SK-N-SH treated with all-trans-retinoic acid at 6 μM for 48 hours (cell line): ENCODE results near the gene TSPO.
"Not testable (repeated sequence)": the region's sequence is repeated elsewhere in the genome, so short reads cannot be mapped to it uniquely, and the experiment has no call there.

Experiments
- ATAC-seq: fragments of 200-7000 bp; cut with Tn5 transposase; 3 replicates; pipeline ENCODE4 v1.9.1; 2020; ENCODE audit warnings: mild to moderate bottlenecking, moderate library complexity
- ARNTL ChIP-seq: fragments of 450-650 bp; formaldehyde crosslinking; IDR thresholded peaks from 2 replicates; pipeline ENCODE4 v1.5.0; 2020; ENCODE audit warnings: low read depth, mild to moderate bottlenecking, moderate library complexity, borderline replicate concordance
- CSDC2 ChIP-seq: fragments of 250-450 bp; sonication (Bioruptor Pico); IDR thresholded peaks from 2 replicates; pipeline ENCODE4 v1.5.0; 2020; ENCODE audit warnings: mild to moderate bottlenecking, moderate library complexity
- ESRRG ChIP-seq: fragments of 250-450 bp; sonication (Bioruptor Pico); IDR thresholded peaks from 2 replicates; pipeline ENCODE4 v1.6.1; 2021; ENCODE audit warnings: mild to moderate bottlenecking
- ISL1 ChIP-seq: fragments of 250-450 bp; sonication (Bioruptor Pico); IDR thresholded peaks from 2 replicates; pipeline ENCODE4 v2.1.2; 2022; ENCODE audit warnings: mild to moderate bottlenecking, moderate library complexity
- OSR1 ChIP-seq: fragments of 250-450 bp; sonication (Bioruptor Pico); IDR thresholded peaks from 2 replicates; pipeline ENCODE4 v1.8.0; 2022; ENCODE audit warnings: moderate library complexity, mild to moderate bottlenecking, inconsistent platforms
- PPARA ChIP-seq: fragments of 250-450 bp; sonication (Bioruptor Pico); IDR thresholded peaks from 2 replicates; pipeline ENCODE4 v1.5.0; 2020; ENCODE audit warnings: mild to moderate bottlenecking, borderline replicate concordance
- RARB ChIP-seq: fragments of 250-450 bp; sonication (Bioruptor Pico); IDR thresholded peaks from 2 replicates; pipeline ENCODE4 v1.8.0; 2021; ENCODE audit warnings: mild to moderate bottlenecking, moderate library complexity
- TCF4 ChIP-seq: fragments of 250-450 bp; sonication (Bioruptor Pico); IDR thresholded peaks from 2 replicates; pipeline ENCODE4 v1.8.0; 2021; ENCODE audit warnings: mild to moderate bottlenecking, moderate library complexity, borderline replicate concordance
- TOX ChIP-seq: fragments of 250-450 bp; sonication (Bioruptor Pico); IDR thresholded peaks from 2 replicates; pipeline ENCODE4 v1.8.0; 2021; ENCODE audit warnings: mild to moderate bottlenecking, moderate library complexity, borderline replicate concordance
- ZFP3 ChIP-seq: fragments of 250-450 bp; sonication (Bioruptor Pico); IDR thresholded peaks from 2 replicates; pipeline ENCODE4 v1.5.0; 2020; ENCODE audit warnings: mild to moderate bottlenecking, moderate library complexity
- ZNF565 ChIP-seq: fragments of 450-650 bp; formaldehyde crosslinking; conservative IDR thresholded peaks from 2 replicates; pipeline ENCODE4 v1.5.0; 2020; ENCODE audit warnings: low read depth, mild to moderate bottlenecking, moderate library complexity
- ZNF70 ChIP-seq: fragments of 450-650 bp; formaldehyde crosslinking; IDR thresholded peaks from 2 replicates; pipeline ENCODE4 v1.5.0; 2020; ENCODE audit warnings: mild to moderate bottlenecking, moderate library complexity
- ZNF8 ChIP-seq: fragments of 450-650 bp; formaldehyde crosslinking; IDR thresholded peaks from 2 replicates; pipeline ENCODE4 v1.5.0; 2020; ENCODE audit warnings: mild to moderate bottlenecking, moderate library complexity
- TF ChIP-seq, protein P1 (sequence below): fragments of 250-450 bp; sonication (Bioruptor Pico); IDR thresholded peaks from 2 replicates; pipeline ENCODE4 v1.8.0; 2020; ENCODE audit warnings: mild to moderate bottlenecking, moderate library complexity, borderline replicate concordance
- TF ChIP-seq, protein P2 (sequence below): fragments of 250-450 bp; sonication (Bioruptor Pico); IDR thresholded peaks from 2 replicates; pipeline ENCODE4 v1.5.1; 2020; ENCODE audit warnings: low read depth, mild to moderate bottlenecking, moderate library complexity
- TF ChIP-seq, protein P3 (sequence below): fragments of 250-450 bp; sonication (Bioruptor Pico); IDR thresholded peaks from 2 replicates; pipeline ENCODE4 v1.8.0; 2021; ENCODE audit warnings: low read depth, mild to moderate bottlenecking, moderate library complexity, borderline replicate concordance
- TF ChIP-seq, protein P4 (sequence below): fragments of 250-450 bp; sonication (Bioruptor Pico); IDR thresholded peaks from 2 replicates; pipeline ENCODE4 v1.5.0; 2020; ENCODE audit warnings: mild to moderate bottlenecking, moderate library complexity
- TF ChIP-seq, protein P5 (sequence below): fragments of 250-450 bp; sonication (Bioruptor Pico); IDR thresholded peaks from 2 replicates; pipeline ENCODE4 v1.5.1; 2021; ENCODE audit warnings: mild to moderate bottlenecking, moderate library complexity

TSPO gene

DNA sequence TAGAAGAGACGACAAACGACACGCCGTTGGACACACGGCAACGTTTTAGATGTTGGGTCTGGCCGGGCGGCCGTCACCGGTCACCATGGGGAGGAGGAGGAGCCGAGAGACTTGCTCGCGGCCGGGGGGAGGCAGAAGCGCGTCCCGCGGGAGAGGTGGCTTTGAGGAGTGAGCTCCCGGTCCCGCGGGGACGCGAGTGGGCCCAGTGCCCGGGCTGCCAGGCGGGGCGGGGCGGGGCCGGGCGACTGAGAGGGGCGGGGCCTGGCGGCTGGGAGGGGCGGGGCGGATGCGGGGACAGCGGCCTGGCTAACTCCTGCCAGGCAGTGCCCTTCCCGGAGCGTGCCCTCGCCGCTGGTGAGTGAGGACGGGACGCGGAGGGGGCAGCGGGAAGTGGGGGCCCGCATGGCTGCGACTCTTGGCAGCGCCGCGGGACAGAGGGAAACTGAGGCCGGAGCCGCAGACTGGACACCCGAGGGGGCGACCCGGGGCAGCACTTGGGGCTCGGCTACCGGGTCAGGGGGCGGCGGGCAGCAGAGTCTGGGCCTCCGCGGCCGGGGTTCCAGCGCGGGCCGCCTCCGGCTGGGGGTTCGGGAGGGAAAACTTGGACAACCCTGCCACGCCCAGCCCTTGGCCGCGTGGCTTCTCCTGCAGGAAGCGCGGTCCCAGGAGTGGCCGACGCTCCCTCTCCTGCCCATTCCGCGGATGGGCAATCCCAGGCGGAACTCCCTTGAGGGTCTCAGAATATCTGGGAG lies at the start of gene TSPO:
Gene TSPO (plus strand): TSS at position 309 of the 752 bp plus-strand sequence. CDS start 7,680 bp downstream, outside the sequence.
- TF ChIP-seq ZNF565 (CRISPR knock-in tag) (no peak), ZFP3 (CRISPR knock-in tag) (no peak), TCF4 (CRISPR knock-in tag) (no peak), OSR1 (CRISPR knock-in tag) (no peak), TOX (CRISPR knock-in tag) (no peak), RARB (CRISPR knock-in tag) (no peak), ISL1 (CRISPR knock-in tag) (no peak), CSDC2 (CRISPR knock-in tag) (no peak), ZNF8 (CRISPR knock-in tag) (no peak)
- TF ChIP-seq, protein P1, sequence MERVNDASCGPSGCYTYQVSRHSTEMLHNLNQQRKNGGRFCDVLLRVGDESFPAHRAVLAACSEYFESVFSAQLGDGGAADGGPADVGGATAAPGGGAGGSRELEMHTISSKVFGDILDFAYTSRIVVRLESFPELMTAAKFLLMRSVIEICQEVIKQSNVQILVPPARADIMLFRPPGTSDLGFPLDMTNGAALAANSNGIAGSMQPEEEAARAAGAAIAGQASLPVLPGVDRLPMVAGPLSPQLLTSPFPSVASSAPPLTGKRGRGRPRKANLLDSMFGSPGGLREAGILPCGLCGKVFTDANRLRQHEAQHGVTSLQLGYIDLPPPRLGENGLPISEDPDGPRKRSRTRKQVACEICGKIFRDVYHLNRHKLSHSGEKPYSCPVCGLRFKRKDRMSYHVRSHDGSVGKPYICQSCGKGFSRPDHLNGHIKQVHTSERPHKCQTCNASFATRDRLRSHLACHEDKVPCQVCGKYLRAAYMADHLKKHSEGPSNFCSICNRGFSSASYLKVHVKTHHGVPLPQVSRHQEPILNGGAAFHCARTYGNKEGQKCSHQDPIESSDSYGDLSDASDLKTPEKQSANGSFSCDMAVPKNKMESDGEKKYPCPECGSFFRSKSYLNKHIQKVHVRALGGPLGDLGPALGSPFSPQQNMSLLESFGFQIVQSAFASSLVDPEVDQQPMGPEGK (CRISPR knock-in tag), result no peak
- TF ChIP-seq, protein P2, sequence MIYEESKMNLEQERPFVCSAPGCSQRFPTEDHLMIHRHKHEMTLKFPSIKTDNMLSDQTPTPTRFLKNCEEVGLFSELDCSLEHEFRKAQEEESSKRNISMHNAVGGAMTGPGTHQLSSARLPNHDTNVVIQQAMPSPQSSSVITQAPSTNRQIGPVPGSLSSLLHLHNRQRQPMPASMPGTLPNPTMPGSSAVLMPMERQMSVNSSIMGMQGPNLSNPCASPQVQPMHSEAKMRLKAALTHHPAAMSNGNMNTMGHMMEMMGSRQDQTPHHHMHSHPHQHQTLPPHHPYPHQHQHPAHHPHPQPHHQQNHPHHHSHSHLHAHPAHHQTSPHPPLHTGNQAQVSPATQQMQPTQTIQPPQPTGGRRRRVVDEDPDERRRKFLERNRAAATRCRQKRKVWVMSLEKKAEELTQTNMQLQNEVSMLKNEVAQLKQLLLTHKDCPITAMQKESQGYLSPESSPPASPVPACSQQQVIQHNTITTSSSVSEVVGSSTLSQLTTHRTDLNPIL (CRISPR knock-in tag), result no peak
- TF ChIP-seq, protein P3, sequence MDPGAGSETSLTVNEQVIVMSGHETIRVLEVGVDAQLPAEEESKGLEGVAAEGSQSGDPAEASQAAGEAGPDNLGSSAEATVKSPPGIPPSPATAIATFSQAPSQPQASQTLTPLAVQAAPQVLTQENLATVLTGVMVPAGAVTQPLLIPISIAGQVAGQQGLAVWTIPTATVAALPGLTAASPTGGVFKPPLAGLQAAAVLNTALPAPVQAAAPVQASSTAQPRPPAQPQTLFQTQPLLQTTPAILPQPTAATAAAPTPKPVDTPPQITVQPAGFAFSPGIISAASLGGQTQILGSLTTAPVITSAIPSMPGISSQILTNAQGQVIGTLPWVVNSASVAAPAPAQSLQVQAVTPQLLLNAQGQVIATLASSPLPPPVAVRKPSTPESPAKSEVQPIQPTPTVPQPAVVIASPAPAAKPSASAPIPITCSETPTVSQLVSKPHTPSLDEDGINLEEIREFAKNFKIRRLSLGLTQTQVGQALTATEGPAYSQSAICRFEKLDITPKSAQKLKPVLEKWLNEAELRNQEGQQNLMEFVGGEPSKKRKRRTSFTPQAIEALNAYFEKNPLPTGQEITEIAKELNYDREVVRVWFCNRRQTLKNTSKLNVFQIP (CRISPR knock-in tag), result no peak
- TF ChIP-seq, protein P4, sequence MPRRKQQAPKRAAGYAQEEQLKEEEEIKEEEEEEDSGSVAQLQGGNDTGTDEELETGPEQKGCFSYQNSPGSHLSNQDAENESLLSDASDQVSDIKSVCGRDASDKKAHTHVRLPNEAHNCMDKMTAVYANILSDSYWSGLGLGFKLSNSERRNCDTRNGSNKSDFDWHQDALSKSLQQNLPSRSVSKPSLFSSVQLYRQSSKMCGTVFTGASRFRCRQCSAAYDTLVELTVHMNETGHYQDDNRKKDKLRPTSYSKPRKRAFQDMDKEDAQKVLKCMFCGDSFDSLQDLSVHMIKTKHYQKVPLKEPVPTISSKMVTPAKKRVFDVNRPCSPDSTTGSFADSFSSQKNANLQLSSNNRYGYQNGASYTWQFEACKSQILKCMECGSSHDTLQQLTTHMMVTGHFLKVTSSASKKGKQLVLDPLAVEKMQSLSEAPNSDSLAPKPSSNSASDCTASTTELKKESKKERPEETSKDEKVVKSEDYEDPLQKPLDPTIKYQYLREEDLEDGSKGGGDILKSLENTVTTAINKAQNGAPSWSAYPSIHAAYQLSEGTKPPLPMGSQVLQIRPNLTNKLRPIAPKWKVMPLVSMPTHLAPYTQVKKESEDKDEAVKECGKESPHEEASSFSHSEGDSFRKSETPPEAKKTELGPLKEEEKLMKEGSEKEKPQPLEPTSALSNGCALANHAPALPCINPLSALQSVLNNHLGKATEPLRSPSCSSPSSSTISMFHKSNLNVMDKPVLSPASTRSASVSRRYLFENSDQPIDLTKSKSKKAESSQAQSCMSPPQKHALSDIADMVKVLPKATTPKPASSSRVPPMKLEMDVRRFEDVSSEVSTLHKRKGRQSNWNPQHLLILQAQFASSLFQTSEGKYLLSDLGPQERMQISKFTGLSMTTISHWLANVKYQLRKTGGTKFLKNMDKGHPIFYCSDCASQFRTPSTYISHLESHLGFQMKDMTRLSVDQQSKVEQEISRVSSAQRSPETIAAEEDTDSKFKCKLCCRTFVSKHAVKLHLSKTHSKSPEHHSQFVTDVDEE (CRISPR knock-in tag), result no peak
- ATAC-seq, result peak; percentile 80

DNA sequence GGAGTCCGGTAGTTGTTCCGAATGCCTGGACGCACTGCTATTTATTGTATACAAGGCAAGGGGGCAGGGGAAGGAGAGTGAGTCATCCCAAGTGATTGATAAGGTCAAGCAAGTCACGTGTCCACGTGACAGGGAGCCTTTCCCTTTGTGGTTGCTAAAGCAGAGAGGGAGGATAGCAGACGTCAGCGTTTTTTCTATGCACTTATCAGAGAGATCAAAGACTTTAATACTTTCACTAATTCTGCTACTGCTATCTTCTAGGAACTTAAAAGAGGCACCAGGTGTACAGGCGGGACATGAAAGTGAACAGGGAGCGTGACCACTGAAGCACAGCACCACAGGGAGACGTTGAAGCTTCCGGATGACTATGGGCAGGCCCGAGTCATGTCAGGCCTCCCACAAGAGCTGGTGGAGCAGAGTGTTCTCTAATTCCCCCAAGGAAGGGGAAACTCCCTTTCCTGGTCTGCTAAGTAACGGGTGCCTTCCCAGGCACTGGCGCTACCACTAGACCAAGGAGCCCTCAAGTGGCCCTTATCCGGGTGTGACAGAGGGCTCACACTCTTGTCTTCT lies 47.2 kb upstream of the TSPO start:
- ATAC-seq, result not testable (repeated sequence)

DNA sequence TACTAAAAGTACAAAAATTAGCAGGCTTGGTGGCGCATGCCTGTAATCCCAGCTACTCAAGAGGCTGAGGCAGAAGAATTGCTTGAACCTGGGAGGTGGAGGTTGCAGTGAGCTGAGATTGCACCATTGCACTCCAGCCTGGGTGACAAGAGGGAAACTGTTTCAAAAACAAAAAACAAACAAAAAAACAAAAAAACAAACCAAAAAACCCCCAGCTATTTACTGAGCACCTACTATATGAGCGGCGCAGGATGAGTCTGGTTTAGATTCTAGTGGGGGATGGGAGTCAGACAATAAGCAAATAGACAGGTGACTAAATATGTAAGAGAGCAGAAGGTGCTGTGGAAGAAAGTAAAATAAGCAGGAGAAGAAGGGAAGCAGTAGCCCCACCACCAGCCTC lies 46.4 kb upstream of the TSPO start:
- not testable (repeated sequence) for ATAC-seq

DNA sequence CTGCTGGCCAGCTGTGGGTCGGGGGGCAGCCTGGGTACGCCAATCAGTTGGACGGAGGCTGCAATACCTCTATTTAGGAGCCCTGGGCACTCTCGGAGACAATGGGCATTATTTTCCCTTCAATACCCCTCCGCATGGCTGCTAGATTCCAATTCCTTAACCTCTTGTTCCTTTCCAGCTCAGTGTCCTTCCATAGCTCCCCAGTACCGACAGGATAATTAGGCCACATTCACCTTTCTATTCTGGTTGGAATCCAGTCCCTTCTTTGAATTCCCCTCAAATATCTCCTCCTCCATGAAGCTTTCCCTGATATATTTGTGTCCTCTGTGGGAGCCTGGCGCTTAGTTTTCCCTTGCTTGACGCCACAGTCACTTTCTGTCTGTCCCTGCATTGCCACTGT lies 45.1 kb upstream of the TSPO start:
- no peak for ATAC-seq
- TF ChIP-seq ESRRG (CRISPR knock-in tag), result no peak
- no peak for TF ChIP-seq TOX (CRISPR knock-in tag)
- TF ChIP-seq, protein P1 (CRISPR knock-in tag), result no peak
- no peak for TF ChIP-seq ZNF8 (CRISPR knock-in tag)
- TF ChIP-seq ZNF70 (CRISPR knock-in tag), result no peak
- no peak for TF ChIP-seq ARNTL
- TF ChIP-seq ZFP3 (CRISPR knock-in tag), result no peak
- TF ChIP-seq PPARA (CRISPR knock-in tag), result no peak
- TF ChIP-seq, protein P5, sequence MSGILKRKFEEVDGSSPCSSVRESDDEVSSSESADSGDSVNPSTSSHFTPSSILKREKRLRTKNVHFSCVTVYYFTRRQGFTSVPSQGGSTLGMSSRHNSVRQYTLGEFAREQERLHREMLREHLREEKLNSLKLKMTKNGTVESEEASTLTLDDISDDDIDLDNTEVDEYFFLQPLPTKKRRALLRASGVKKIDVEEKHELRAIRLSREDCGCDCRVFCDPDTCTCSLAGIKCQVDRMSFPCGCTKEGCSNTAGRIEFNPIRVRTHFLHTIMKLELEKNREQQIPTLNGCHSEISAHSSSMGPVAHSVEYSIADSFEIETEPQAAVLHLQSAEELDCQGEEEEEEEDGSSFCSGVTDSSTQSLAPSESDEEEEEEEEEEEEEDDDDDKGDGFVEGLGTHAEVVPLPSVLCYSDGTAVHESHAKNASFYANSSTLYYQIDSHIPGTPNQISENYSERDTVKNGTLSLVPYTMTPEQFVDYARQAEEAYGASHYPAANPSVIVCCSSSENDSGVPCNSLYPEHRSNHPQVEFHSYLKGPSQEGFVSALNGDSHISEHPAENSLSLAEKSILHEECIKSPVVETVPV (CRISPR knock-in tag), result no peak
- no peak for TF ChIP-seq ZNF565 (CRISPR knock-in tag)
- TF ChIP-seq, protein P2 (CRISPR knock-in tag), result no peak
- TF ChIP-seq, protein P4 (CRISPR knock-in tag), result no peak
